ENCODE data around the gene COLEC11. TPM values are rescaled to one million over a fixed set of nuclear protein-coding genes. Genes with fewer than 3 reads are reported as not detected.

Gene COLEC11
- total and polyA plus RNA-seq, 2 of the 13 experiments (the other 11 are each of a cell fraction or from before 2014, with no cell fraction given) = 1.5 to 3.0 TPM

GRCh38 chr2:3558205-3559014, 36.5 kb upstream of the COLEC11 start, which contains the start of gene RNASEH1 (continued):
- peak; percentile 98 for TF ChIP-seq ZBTB8A (CRISPR knock-in tag; IDR thresholded peaks at IDR 0.05; ENCODE audit: borderline replicate concordance, low read depth)
- TF ChIP-seq ZFX (CRISPR knock-in tag; IDR thresholded peaks at IDR 0.05; ENCODE audit: low read depth) = peak; percentile 99
- TF ChIP-seq ZNF83 (CRISPR knock-in tag; IDR thresholded peaks at IDR 0.05; ENCODE audit: borderline replicate concordance) = 0 out of 2 replicates have a peak, but pooled peaks have one; percentile 25
- TF ChIP-seq ZNF383 (CRISPR knock-in tag; IDR thresholded peaks at IDR 0.05; ENCODE audit: borderline replicate concordance) = 0 out of 2 replicates have a peak, but pooled peaks have one; percentile 27
- TF ChIP-seq ELF3 (CRISPR knock-in tag; IDR thresholded peaks at IDR 0.05) = peak; percentile 96
- TF ChIP-seq, protein P1, sequence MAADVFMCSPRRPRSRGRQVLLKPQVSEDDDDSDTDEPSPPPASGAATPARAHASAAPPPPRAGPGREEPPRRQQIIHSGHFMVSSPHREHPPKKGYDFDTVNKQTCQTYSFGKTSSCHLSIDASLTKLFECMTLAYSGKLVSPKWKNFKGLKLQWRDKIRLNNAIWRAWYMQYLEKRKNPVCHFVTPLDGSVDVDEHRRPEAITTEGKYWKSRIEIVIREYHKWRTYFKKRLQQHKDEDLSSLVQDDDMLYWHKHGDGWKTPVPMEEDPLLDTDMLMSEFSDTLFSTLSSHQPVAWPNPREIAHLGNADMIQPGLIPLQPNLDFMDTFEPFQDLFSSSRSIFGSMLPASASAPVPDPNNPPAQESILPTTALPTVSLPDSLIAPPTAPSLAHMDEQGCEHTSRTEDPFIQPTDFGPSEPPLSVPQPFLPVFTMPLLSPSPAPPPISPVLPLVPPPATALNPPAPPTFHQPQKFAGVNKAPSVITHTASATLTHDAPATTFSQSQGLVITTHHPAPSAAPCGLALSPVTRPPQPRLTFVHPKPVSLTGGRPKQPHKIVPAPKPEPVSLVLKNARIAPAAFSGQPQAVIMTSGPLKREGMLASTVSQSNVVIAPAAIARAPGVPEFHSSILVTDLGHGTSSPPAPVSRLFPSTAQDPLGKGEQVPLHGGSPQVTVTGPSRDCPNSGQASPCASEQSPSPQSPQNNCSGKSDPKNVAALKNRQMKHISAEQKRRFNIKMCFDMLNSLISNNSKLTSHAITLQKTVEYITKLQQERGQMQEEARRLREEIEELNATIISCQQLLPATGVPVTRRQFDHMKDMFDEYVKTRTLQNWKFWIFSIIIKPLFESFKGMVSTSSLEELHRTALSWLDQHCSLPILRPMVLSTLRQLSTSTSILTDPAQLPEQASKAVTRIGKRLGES (CRISPR knock-in tag; IDR thresholded peaks at IDR 0.05; ENCODE audit: borderline replicate concordance) = peak; percentile 94
- TF ChIP-seq ZNF350 (CRISPR knock-in tag; IDR thresholded peaks at IDR 0.05; ENCODE audit: borderline replicate concordance, low read depth) = peak; percentile 99
- TF ChIP-seq, protein P2, sequence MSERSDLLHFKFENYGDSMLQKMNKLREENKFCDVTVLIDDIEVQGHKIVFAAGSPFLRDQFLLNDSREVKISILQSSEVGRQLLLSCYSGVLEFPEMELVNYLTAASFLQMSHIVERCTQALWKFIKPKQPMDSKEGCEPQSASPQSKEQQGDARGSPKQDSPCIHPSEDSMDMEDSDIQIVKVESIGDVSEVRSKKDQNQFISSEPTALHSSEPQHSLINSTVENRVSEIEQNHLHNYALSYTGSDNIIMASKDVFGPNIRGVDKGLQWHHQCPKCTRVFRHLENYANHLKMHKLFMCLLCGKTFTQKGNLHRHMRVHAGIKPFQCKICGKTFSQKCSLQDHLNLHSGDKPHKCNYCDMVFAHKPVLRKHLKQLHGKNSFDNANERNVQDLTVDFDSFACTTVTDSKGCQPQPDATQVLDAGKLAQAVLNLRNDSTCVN (CRISPR knock-in tag; IDR thresholded peaks at IDR 0.05; ENCODE audit: borderline replicate concordance) = peak; percentile 24; the same call in 1 of the 2 replicates
- no peak for TF ChIP-seq NFE2L2 (IDR thresholded peaks at IDR 0.05; ENCODE audit: low read length)
- peak; percentile 99 for TF ChIP-seq GATAD1 (CRISPR knock-in tag; IDR thresholded peaks at IDR 0.05)
- TF ChIP-seq TMF1 (CRISPR knock-in tag; IDR thresholded peaks at IDR 0.05; ENCODE audit: low read depth) = peak; percentile 84; the same call in 1 of the 2 replicates
- peak; percentile 91; the same call in 1 of the 2 replicates for TF ChIP-seq ZNF839 (CRISPR knock-in tag; IDR thresholded peaks at IDR 0.05; ENCODE audit: borderline replicate concordance)
- TF ChIP-seq ISL2 (CRISPR knock-in tag; IDR thresholded peaks at IDR 0.05) = peak; percentile 75
- no peak for TF ChIP-seq ZNF644 (CRISPR knock-in tag; IDR thresholded peaks at IDR 0.05; ENCODE audit: low read depth)
- TF ChIP-seq TBX3 (IDR thresholded peaks at IDR 0.05; ENCODE audit: borderline replicate concordance) = no peak
- TF ChIP-seq SIX4 (CRISPR knock-in tag; IDR thresholded peaks at IDR 0.05) = peak; percentile 64
- TF ChIP-seq ADNP (CRISPR knock-in tag; IDR thresholded peaks at IDR 0.05) = no peak
- peak; percentile 93 for TF ChIP-seq ZNF782 (CRISPR knock-in tag; IDR thresholded peaks at IDR 0.05; ENCODE audit: borderline replicate concordance)
- TF ChIP-seq YY1 (IDR thresholded peaks at IDR 0.05; ENCODE audit: insufficient read depth, insufficient replicate concordance, low read depth, low read length) = peak; percentile 34
- no peak for TF ChIP-seq BCLAF1 (IDR thresholded peaks at IDR 0.05)
- TF ChIP-seq SRSF1 (optimal IDR thresholded peaks at IDR 0.05; ENCODE audit: low read depth, low read length) = peak; percentile 30
- TF ChIP-seq ZBTB3 (CRISPR knock-in tag; IDR thresholded peaks at IDR 0.05; ENCODE audit: borderline replicate concordance, low read depth) = peak; percentile 93; the same call in 1 of the 2 replicates
- TF ChIP-seq IKZF1 (IDR thresholded peaks at IDR 0.05) = no peak
